ENCODE data around the gene ATOSB.

Gene ATOSB

GRCh38 chr9:35069020-35069419, 46.6 kb downstream of the ATOSB start:
- H3K27ac ChIP-seq (ENCODE audit: low read depth, low read length, severe bottlenecking), result no peak overlapping the region
- 93 to 95% methylated on average over 3 of the region's 4 CpGs for WGBS, 2 experiments (ENCODE audit: insufficient coverage in 2 of 2)
- H3K36me3 ChIP-seq (ENCODE audit: control insufficient read depth, insufficient read depth, low read length), result peaks cover 87% of the 10 kb centered on the region
- H3K4me3 ChIP-seq (ENCODE audit: extremely low read depth, insufficient read depth, low read length, poor library complexity, severe bottlenecking), result no peak overlapping the region
- H3K9me3 ChIP-seq (ENCODE audit: control insufficient read depth, low read length), result no peaks in the 10 kb centered on the region
- peaks cover 6% of the 10 kb centered on the region for H3K4me1 ChIP-seq (ENCODE audit: control insufficient read depth, insufficient read depth, low read length, poor library complexity, severe bottlenecking)

DNA sequence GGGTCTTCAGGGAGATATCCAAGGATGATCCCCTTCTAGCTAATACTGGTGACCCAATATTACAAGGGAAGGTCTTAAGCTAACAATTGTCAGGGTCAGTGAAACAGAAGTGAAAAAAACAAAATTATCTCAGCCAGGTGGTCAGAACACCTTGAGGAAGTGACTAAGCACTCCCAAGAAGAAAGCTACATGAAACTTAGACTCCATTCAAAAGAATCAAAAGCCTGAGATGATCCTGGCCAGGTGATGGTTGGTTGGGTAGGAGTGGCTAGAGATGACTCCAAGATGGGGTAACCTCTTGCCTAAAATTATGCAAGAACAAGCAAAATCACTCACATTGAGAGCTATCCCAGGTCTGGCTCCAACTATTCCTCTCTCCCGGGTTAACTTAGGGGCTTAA, 48.6 kb downstream of the ATOSB start:
- Histone ChIP-seq H3K9me3 (ENCODE audit: control insufficient read depth, low read length) (no peaks in the 10 kb centered on the region), H3K4me1 (ENCODE audit: control insufficient read depth, insufficient read depth, low read length, poor library complexity, severe bottlenecking) (peaks cover 6% of the 10 kb centered on the region), H3K4me3 (ENCODE audit: extremely low read depth, insufficient read depth, low read length, poor library complexity, severe bottlenecking) (no peak overlapping the region), H3K36me3 (ENCODE audit: control insufficient read depth, insufficient read depth, low read length) (peaks cover 95% of the 10 kb centered on the region), H3K27ac (ENCODE audit: low read depth, low read length, severe bottlenecking) (no peak overlapping the region)
- no CpG with 5 or more reads among the region's 1 CpG for WGBS, 2 experiments (ENCODE audit: insufficient coverage in 2 of 2)

DNA sequence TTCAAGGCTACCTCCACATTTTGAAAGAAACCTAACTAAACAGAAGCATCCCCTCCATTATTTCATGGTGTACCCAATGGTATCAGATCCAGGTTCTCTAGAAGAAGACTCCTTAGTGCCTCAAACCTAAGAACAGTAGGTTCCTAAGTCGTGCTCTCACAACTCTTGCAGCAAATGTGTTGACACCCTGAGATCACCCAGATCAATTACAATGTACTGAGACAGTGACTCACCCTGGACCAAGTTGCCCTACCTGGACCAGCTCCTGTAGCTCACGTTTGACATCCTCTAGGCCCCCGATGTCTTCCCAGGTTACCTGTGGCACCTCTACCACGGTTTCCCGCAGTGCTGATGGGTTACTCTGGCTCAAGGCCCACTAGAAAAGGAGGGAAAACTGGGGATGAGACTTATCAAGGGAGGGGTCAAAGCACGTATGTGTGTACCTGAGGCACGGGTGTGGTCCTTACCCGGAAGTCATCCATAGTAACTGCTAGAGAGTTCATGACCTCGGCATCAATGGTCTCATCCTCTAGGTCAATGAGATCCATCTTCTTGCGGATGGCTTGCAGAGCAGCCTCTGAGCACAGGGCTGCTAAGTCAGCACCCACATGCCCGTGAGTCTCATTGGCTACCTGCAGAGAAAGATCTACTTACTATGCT, 55.0 kb downstream of the ATOSB start:
- WGBS, 2 experiments (ENCODE audit: insufficient coverage in 2 of 2), result 95 to 98% methylated on average over 10 to 11 of the region's 11 CpGs
- Histone ChIP-seq H3K4me1 (ENCODE audit: control insufficient read depth, insufficient read depth, low read length, poor library complexity, severe bottlenecking) (no peaks in the 10 kb centered on the region), H3K27ac (ENCODE audit: low read depth, low read length, severe bottlenecking) (no peak overlapping the region), H3K36me3 (ENCODE audit: control insufficient read depth, insufficient read depth, low read length) (peaks cover 100% of the 10 kb centered on the region), H3K9me3 (ENCODE audit: control insufficient read depth, low read length) (no peaks in the 10 kb centered on the region), H3K4me3 (ENCODE audit: extremely low read depth, insufficient read depth, low read length, poor library complexity, severe bottlenecking) (no peak overlapping the region)

- H3K9me3 ChIP-seq (ENCODE audit: control insufficient read depth, low read length), result no peaks in the 10 kb centered on the region
- peaks cover 100% of the 10 kb centered on the region for H3K36me3 ChIP-seq (ENCODE audit: control insufficient read depth, insufficient read depth, low read length)
- WGBS, 2 experiments (ENCODE audit: insufficient coverage in 2 of 2), result 95 to 98% methylated on average over 6 to 9 of the region's 10 CpGs
- no peaks in the 10 kb centered on the region for H3K4me1 ChIP-seq (ENCODE audit: control insufficient read depth, insufficient read depth, low read length, poor library complexity, severe bottlenecking)
- H3K27ac ChIP-seq (ENCODE audit: low read depth, low read length, severe bottlenecking), result no peak overlapping the region
- H3K4me3 ChIP-seq (ENCODE audit: extremely low read depth, insufficient read depth, low read length, poor library complexity, severe bottlenecking), result no peak overlapping the region
These were observed 56.2 kb downstream of the ATOSB start for GRCh38 chr9:35059438-35059837.

- Histone ChIP-seq H3K27ac (ENCODE audit: low read depth, low read length, severe bottlenecking) (no peak overlapping the region), H3K9me3 (ENCODE audit: control insufficient read depth, low read length) (no peaks in the 10 kb centered on the region), H3K36me3 (ENCODE audit: control insufficient read depth, insufficient read depth, low read length) (peaks cover 100% of the 10 kb centered on the region), H3K4me1 (ENCODE audit: control insufficient read depth, insufficient read depth, low read length, poor library complexity, severe bottlenecking) (no peaks in the 10 kb centered on the region), H3K4me3 (ENCODE audit: extremely low read depth, insufficient read depth, low read length, poor library complexity, severe bottlenecking) (no peak overlapping the region)
- WGBS, 2 experiments (ENCODE audit: insufficient coverage in 2 of 2), result 95 to 97% methylated on average over 8 of the region's 8 CpGs
These were observed 58.4 kb downstream of the ATOSB start for GRCh38 chr9:35057271-35057620.

DNA sequence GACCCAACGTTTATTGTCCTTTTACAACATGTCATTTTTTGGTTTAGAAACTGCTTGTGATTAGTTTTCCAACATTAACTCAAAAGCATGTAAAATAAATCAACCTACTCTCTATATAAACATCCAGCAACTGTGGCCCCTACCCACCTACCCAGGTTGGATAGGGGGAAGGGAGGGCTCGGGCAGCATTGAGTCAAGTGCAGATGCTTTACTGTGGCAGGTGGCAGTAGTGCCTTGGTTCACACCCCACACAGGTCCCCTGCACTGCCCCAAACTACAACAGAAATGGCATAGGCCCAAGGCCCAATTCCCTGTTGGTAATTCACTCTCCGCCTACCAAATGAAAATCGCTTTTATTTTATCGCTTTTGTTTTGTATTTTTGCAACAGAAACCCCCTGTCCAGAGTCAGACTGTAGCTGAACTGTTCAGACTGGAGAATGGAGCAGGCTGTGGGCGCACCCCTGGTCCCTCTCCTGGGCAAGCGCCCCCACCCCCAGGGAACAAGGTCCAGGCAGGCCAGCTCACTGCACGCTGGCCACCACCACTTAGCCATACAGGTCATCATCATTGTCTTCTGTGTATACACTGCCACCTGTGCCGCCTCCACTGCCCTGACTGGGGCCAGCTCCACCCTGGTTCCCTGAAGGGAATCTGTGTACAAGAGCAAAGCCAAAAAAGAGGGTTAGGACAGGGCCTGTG, 58.9 kb downstream of the ATOSB start:
- 94 to 98% methylated on average over 6 to 7 of the region's 9 CpGs for WGBS, 2 experiments (ENCODE audit: insufficient coverage in 2 of 2)
- no peaks in the 10 kb centered on the region for H3K4me1 ChIP-seq (ENCODE audit: control insufficient read depth, insufficient read depth, low read length, poor library complexity, severe bottlenecking)
- H3K27ac ChIP-seq (ENCODE audit: low read depth, low read length, severe bottlenecking), result no peak overlapping the region
- peaks cover 100% of the 10 kb centered on the region for H3K36me3 ChIP-seq (ENCODE audit: control insufficient read depth, insufficient read depth, low read length)
- H3K4me3 ChIP-seq (ENCODE audit: extremely low read depth, insufficient read depth, low read length, poor library complexity, severe bottlenecking), result no peak overlapping the region
- H3K9me3 ChIP-seq (ENCODE audit: control insufficient read depth, low read length), result no peaks in the 10 kb centered on the region

DNA sequence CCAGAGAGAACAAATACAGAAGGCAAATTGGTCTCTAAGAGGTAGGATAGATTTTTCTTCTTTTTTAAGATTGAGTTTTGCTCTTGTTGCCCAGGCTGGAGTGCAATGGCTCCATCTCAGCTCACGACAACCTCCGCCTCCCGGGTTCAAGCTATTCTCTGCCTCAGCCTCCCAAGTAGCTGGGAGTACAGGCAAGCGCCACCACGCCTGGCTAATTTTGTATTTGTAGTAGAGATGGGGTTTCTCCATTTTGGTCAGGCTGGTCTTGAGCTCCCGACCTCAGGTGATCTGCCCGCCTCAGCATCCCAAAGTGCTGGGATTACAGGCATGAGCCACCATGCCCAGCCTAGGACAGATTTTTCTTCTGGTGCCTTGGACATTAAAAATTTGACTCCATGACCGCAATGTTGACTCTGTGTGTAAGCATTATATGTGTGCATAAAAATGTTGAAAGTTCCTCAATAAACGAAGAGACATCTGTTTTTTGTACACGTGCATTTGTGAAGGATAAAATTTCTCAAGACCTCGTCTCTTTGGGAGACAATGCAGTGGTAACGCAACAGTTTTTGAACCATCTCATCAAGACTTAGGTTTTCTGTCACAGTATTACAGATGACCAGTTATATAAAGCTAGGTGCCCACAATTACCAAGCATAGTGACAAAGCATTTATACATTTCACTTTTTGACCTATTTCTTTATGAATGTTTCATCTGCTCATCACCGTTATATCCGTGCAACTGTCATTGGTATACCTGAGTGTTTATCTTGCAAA, 60.6 kb downstream of the ATOSB start:
- H3K9me3 ChIP-seq (ENCODE audit: control insufficient read depth, low read length), result no peaks in the 10 kb centered on the region
- H3K4me1 ChIP-seq (ENCODE audit: control insufficient read depth, insufficient read depth, low read length, poor library complexity, severe bottlenecking), result no peaks in the 10 kb centered on the region
- H3K27ac ChIP-seq (ENCODE audit: low read depth, low read length, severe bottlenecking), result no peak overlapping the region
- H3K36me3 ChIP-seq (ENCODE audit: control insufficient read depth, insufficient read depth, low read length), result peaks cover 98% of the 10 kb centered on the region
- H3K4me3 ChIP-seq (ENCODE audit: extremely low read depth, insufficient read depth, low read length, poor library complexity, severe bottlenecking), result no peak overlapping the region
- WGBS, 2 experiments (ENCODE audit: insufficient coverage in 2 of 2), result 86 to 97% methylated on average over 8 of the region's 14 CpGs

- no peak overlapping the region for H3K27ac ChIP-seq (ENCODE audit: low read depth, low read length, severe bottlenecking)
- H3K36me3 ChIP-seq (ENCODE audit: control insufficient read depth, insufficient read depth, low read length), result peaks cover 98% of the 10 kb centered on the region
- H3K4me3 ChIP-seq (ENCODE audit: extremely low read depth, insufficient read depth, low read length, poor library complexity, severe bottlenecking), result no peak overlapping the region
- 60 to 65% methylated on average over 3 to 5 of the region's 5 CpGs for WGBS, 2 experiments (ENCODE audit: insufficient coverage in 2 of 2)
- H3K4me1 ChIP-seq (ENCODE audit: control insufficient read depth, insufficient read depth, low read length, poor library complexity, severe bottlenecking), result no peaks in the 10 kb centered on the region
- H3K9me3 ChIP-seq (ENCODE audit: control insufficient read depth, low read length), result no peaks in the 10 kb centered on the region
These were observed 61.4 kb downstream of the ATOSB start for GRCh38 chr9:35054185-35054835.
